Ascending aorta (tissue), 2 donors: ENCODE data around the gene MROH2B. TPM values are rescaled to one million over a fixed set of nuclear protein-coding genes. Genes with fewer than 3 reads are reported as not detected.

Source experiments
- DNase-seq, 2 donors: peaks; one replicate each; pipeline ENCODE4 v3.0.0-alpha.2; 2019; ENCODE audit warnings: low spot score in 2 of 2
- H3K27ac ChIP-seq, 2 donors: fragments of 200-600 bp; sonication (generic); one replicate each; pipeline ENCODE4 v1.5.1; 2016 to 2017; ENCODE audit warnings: mild to moderate bottlenecking in 1 of 2
- H3K27me3 ChIP-seq: fragments of 200-600 bp; sonication (generic); one replicate; pipeline ENCODE4 v1.5.1; 2017
- H3K36me3 ChIP-seq, 2 donors: fragments of 200-600 bp; sonication (generic); one replicate each; pipeline ENCODE4 v1.5.1; 2016
- H3K4me1 ChIP-seq, 2 donors: fragments of 200-600 bp; sonication (generic); one replicate each; pipeline ENCODE4 v1.5.1; 2016 to 2017; ENCODE audit warnings: mild to moderate bottlenecking in 1 of 2
- H3K4me3 ChIP-seq, 2 donors: fragments of 200-600 bp; sonication (generic); one replicate each; pipeline ENCODE4 v1.5.1; 2016 to 2017; ENCODE audit warnings: mild to moderate bottlenecking in 1 of 2
- H3K9me3 ChIP-seq, 2 donors: fragments of 200-600 bp; sonication (generic); one replicate each; pipeline ENCODE4 v1.5.1; 2016
- intact Hi-C: fragments of 100-400 bp; cut with DNase I; formaldehyde crosslinking; loops from one replicate; pipeline ENCODE4 v1.15.1; 2023
- total RNA-seq: library from RNA; depleted of rRNA; stranded (reverse); fragments of >200 nt; gene quantifications from one replicate; pipeline ENCODE4 v1.1.0, GENCODE V29; 2016
- TF ChIP-seq, protein P1 (sequence below), 3 experiments: fragments of 200-600 bp in 2 of 3; fragments of 450-650 bp in 1 of 3; sonication (generic) in 2 of 3; IDR thresholded peaks; one replicate each; pipeline ENCODE4 v1.5.1; 2016 to 2019; ENCODE audit warnings: antibody characterized with exemption in 3 of 3, mild to moderate bottlenecking in 1 of 3, moderate library complexity in 1 of 3

Gene MROH2B
- total RNA-seq, 1 donor from 2014 or later: not detected

DNA sequence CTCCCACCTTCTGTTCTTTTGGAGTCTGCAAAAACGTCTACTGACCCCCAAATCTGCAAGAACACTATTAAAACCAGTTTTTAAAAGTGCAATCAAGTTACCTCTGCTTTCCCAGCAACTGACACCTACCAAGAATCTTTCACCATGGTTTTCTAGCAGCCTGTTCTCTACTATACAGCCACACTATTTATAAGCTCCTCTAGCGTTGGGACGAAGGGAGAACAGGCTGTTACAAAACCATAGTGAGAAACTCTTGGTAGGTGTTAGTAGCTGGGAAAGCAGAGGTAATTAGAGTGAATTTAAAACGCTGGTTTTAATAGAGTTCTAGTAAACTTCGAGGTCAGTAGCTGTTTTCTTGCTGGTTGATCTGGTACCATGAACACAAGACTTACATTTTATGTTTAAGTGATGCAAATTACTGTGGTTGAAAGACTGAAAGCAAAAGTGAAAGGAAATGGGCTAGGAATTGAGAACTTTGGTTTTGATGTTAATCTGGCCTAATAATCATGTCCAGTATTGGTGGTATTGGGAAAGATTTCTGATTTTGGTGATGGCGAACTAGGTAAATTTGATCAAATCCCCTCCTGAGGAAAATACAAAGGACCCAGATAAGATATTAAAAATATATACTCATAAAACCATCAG, 5.3 kb downstream of the MROH2B start:
- H3K27ac ChIP-seq: no peak overlapping the region
- no peaks in the 10 kb centered on the region for H3K36me3 ChIP-seq
- no peaks in the 10 kb centered on the region for H3K27me3 ChIP-seq
- TF ChIP-seq, protein P1, sequence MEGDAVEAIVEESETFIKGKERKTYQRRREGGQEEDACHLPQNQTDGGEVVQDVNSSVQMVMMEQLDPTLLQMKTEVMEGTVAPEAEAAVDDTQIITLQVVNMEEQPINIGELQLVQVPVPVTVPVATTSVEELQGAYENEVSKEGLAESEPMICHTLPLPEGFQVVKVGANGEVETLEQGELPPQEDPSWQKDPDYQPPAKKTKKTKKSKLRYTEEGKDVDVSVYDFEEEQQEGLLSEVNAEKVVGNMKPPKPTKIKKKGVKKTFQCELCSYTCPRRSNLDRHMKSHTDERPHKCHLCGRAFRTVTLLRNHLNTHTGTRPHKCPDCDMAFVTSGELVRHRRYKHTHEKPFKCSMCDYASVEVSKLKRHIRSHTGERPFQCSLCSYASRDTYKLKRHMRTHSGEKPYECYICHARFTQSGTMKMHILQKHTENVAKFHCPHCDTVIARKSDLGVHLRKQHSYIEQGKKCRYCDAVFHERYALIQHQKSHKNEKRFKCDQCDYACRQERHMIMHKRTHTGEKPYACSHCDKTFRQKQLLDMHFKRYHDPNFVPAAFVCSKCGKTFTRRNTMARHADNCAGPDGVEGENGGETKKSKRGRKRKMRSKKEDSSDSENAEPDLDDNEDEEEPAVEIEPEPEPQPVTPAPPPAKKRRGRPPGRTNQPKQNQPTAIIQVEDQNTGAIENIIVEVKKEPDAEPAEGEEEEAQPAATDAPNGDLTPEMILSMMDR (IDR thresholded peaks at IDR 0.05): no peak
- DNase-seq: no peak
- no peaks in the 10 kb centered on the region for H3K4me1 ChIP-seq
- no peak overlapping the region for H3K4me3 ChIP-seq
- intact Hi-C loops: no loop called here
- H3K9me3 ChIP-seq: no peaks in the 10 kb centered on the region

DNA sequence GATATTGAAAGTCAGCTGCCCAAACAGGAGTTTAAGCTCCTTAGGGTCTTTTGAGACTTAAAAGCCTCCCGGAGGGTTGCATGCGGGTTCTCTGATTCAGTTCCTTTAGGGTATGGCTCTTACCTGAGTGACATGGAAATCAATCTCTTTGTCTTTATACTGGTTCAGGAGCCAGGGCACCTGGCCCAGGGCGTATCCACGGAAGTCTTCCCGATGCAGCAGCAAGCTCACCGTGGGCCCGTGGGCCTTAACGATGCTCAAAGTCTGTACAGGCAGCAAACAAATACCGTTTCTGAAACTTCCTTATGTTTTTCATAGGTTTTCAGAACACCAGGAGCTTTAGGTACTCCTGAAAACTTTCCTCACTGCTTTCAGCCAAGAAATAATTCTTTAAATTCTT, 13.2 kb downstream of the MROH2B start:
- no peak for DNase-seq
- intact Hi-C loops: no loop called here
- Histone ChIP-seq H3K27ac (no peak overlapping the region), H3K36me3 (no peaks in the 10 kb centered on the region), H3K4me3 (no peak overlapping the region), H3K9me3 (no peaks in the 10 kb centered on the region), H3K4me1 (no peaks in the 10 kb centered on the region), H3K27me3 (no peaks in the 10 kb centered on the region)
- TF ChIP-seq, protein P1 (IDR thresholded peaks at IDR 0.05): no peak

DNA sequence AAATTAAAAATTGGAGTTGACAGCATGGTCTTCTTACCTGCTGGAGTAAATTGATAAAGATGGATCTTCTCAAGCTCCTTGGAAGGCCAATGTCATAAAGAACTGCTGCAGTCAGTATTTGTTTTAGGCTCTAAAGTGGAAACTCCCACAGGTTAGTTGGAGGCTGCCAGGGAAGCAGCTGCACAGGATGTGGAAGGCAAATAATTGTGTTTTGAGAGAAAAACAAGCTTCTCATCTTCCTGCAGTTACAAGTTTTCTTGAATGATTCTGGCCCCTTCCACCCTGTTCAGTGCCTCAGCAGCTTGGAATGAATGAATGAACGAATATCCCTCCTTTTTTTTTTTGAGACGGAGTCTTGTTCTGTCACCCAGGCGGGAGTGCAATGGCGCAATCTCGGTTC, 13.9 kb downstream of the MROH2B start:
- TF ChIP-seq, protein P1 (IDR thresholded peaks at IDR 0.05): no peak
- Histone ChIP-seq H3K9me3 (no peaks in the 10 kb centered on the region), H3K27me3 (no peaks in the 10 kb centered on the region), H3K27ac (no peak overlapping the region), H3K4me3 (no peak overlapping the region), H3K36me3 (no peaks in the 10 kb centered on the region), H3K4me1 (no peaks in the 10 kb centered on the region)
- intact Hi-C loops: no loop called here
- DNase-seq: no peak

DNA sequence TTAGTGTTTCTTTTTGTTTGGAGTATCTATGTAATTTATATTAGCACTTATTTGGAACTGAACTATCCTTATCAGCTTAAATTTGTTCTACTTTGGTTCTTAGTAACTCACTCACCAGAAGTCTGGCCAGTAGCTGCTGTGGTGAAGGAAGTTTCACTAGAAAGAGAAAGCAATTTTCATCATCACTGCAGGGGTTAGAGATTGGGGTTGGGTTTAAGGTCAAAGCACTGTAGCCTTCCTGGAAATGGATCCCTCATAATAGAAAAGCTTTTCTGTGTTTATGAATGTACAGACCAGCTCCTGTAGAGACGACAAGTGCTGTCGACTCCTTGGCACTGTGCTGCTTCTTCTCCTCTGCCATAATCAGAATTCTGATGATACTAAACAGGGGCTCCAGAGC, 22.2 kb downstream of the MROH2B start:
- no peak overlapping the region for H3K4me3 ChIP-seq
- intact Hi-C loops: no loop called here
- H3K4me1 ChIP-seq: no peaks in the 10 kb centered on the region
- no peaks in the 10 kb centered on the region for H3K9me3 ChIP-seq
- H3K36me3 ChIP-seq: no peaks in the 10 kb centered on the region
- H3K27ac ChIP-seq: no peak overlapping the region
- no peaks in the 10 kb centered on the region for H3K27me3 ChIP-seq
- TF ChIP-seq, protein P1 (IDR thresholded peaks at IDR 0.05): no peak
- DNase-seq: no peak

DNA sequence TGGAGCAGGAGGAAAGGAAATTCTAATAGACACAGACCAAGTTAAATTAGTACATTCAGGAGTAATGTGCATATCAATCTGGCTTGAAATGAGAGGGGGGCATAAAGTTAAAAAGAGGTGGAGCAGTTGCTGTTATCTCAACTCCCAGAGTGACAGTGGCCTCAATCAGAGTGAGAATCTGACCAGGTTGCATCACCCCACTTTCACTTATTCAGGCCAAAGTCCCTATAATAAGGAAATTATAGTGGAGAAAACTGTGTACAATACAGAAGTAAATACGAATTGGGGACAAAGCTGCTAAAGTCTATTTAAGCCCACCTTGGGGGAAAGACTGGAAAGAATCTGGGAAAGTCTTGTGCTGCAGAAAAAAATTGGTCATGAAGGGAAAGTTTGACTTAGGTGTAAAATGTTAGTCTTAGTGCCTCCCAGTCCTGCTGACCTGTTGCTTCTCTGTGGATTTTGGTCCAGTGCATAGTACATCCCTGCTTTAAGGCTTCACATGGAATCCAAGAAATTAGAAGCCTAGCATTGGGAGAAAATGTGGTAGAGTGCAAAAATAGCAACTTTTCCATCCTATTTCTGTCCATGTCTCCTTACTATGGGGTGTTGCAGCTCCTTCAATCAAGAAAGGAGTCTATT, 27.9 kb downstream of the MROH2B start:
- Histone ChIP-seq H3K4me3 (no peak overlapping the region), H3K9me3 (no peaks in the 10 kb centered on the region), H3K27me3 (no peaks in the 10 kb centered on the region), H3K27ac (no peak overlapping the region), H3K4me1 (no peaks in the 10 kb centered on the region), H3K36me3 (no peaks in the 10 kb centered on the region)
- TF ChIP-seq, protein P1 (IDR thresholded peaks at IDR 0.05): no peak
- intact Hi-C loops: no loop called here
- no peak for DNase-seq
